Measurements from ENCODE around the gene AUH. TPM values are rescaled to one million over a fixed set of nuclear protein-coding genes. Genes with fewer than 3 reads are reported as not detected.
A peak's percentile ranks its signal among the peaks of the same experiment; 100 is the strongest.

The AUH gene
- polyA plus RNA-seq, 3 donors: 4.0 to 9.9 (median 8.4) TPM

GRCh38 chr9:91239367-91240111 is 122.2 kb downstream of the AUH start:
- Histone ChIP-seq H3K4me1 (ENCODE audit: control insufficient read depth in 1 of 2, insufficient read depth in 2 of 2, low read length in 2 of 2) (no peaks in the 10 kb centered on the region), H3K4me3 (replicated peaks in 1 of 3; ENCODE audit: low read depth in 2 of 3, low read length in 3 of 3) (no peak overlapping the region), H2AFZ (ENCODE audit: insufficient read depth, low read depth, low read length, poor library complexity, severe bottlenecking) (no peak overlapping the region), H3K27me3 (ENCODE audit: control insufficient read depth in 2 of 2, insufficient read depth in 2 of 2, low read length in 2 of 2) (no peaks in the 10 kb centered on the region), H4K20me1 (ENCODE audit: insufficient read depth, low read length) (no peaks in the 10 kb centered on the region), H3K9me3 (replicated peaks in 1 of 2; ENCODE audit: control insufficient read depth in 1 of 2, insufficient read depth in 1 of 2, low read length in 2 of 2) (no peaks in the 10 kb centered on the region), H3K79me2 (ENCODE audit: insufficient read depth, low read length) (no peaks in the 10 kb centered on the region), H3K9ac (ENCODE audit: insufficient read depth, low read length, poor library complexity, severe bottlenecking) (no peak overlapping the region), H3K4me2 (replicated peaks; ENCODE audit: extremely low read depth, low read length, poor library complexity, severe bottlenecking) (no peak overlapping the region), H3K36me3 (replicated peaks in 1 of 2; ENCODE audit: control insufficient read depth in 1 of 2, insufficient read depth in 2 of 2, low read length in 2 of 2) (no peaks in the 10 kb centered on the region), H3K27ac (ENCODE audit: low read depth in 1 of 2, low read length in 2 of 2) (no peak overlapping the region)
- peaks cover 0 to 1% (median 0%) of the 10 kb centered on the region in 7 donors for H3K9me3 Mint-ChIP-seq
- H3K4me3 Mint-ChIP-seq: no peak overlapping the region
- no peak for DNase-seq
- no peak for TF ChIP-seq CTCF (IDR thresholded peaks at IDR 0.05)
- WGBS (ENCODE audit: insufficient coverage): no CpG with 5 or more reads among the region's 5 CpGs
- H3K4me1 Mint-ChIP-seq: peaks cover 3% of the 10 kb centered on the region
- intact Hi-C loops (cut with micrococcal nuclease): no loop called here
- H3K27me3 Mint-ChIP-seq (ENCODE audit: low read depth in 3 of 3): peaks cover 0 to 4% (median 2%) of the 10 kb centered on the region in 3 donors
- no peaks in the 10 kb centered on the region for H3K36me3 Mint-ChIP-seq
- H3K27ac Mint-ChIP-seq: peak overlapping the region in 1 of 7 donors; percentile 16

- TF ChIP-seq CTCF (IDR thresholded peaks at IDR 0.05): no peak
- H3K36me3 Mint-ChIP-seq: no peaks in the 10 kb centered on the region
- H3K9me3 Mint-ChIP-seq: peaks cover 0 to 2% (median 0%) of the 10 kb centered on the region in 7 donors
- Histone ChIP-seq H3K79me2 (ENCODE audit: insufficient read depth, low read length) (no peaks in the 10 kb centered on the region), H3K27me3 (ENCODE audit: control insufficient read depth in 2 of 2, insufficient read depth in 2 of 2, low read length in 2 of 2) (no peaks in the 10 kb centered on the region), H3K4me1 (ENCODE audit: control insufficient read depth in 1 of 2, insufficient read depth in 2 of 2, low read length in 2 of 2) (no peaks in the 10 kb centered on the region), H4K20me1 (ENCODE audit: insufficient read depth, low read length) (no peaks in the 10 kb centered on the region), H2AFZ (ENCODE audit: insufficient read depth, low read depth, low read length, poor library complexity, severe bottlenecking) (no peak overlapping the region), H3K36me3 (replicated peaks in 1 of 2; ENCODE audit: control insufficient read depth in 1 of 2, insufficient read depth in 2 of 2, low read length in 2 of 2) (no peaks in the 10 kb centered on the region), H3K4me2 (replicated peaks; ENCODE audit: extremely low read depth, low read length, poor library complexity, severe bottlenecking) (no peak overlapping the region), H3K27ac (ENCODE audit: low read depth in 1 of 2, low read length in 2 of 2) (no peak overlapping the region), H3K9me3 (replicated peaks in 1 of 2; ENCODE audit: control insufficient read depth in 1 of 2, insufficient read depth in 1 of 2, low read length in 2 of 2) (no peaks in the 10 kb centered on the region), H3K9ac (ENCODE audit: insufficient read depth, low read length, poor library complexity, severe bottlenecking) (no peak overlapping the region), H3K4me3 (replicated peaks in 1 of 3; ENCODE audit: low read depth in 2 of 3, low read length in 3 of 3) (no peak overlapping the region)
- H3K4me3 Mint-ChIP-seq: no peak overlapping the region
- WGBS (ENCODE audit: insufficient coverage): no CpG with 5 or more reads among the region's 2 CpGs
- peaks cover 0 to 4% (median 0%) of the 10 kb centered on the region in 3 donors for H3K27me3 Mint-ChIP-seq (ENCODE audit: low read depth in 3 of 3)
- no peak overlapping the region for H3K27ac Mint-ChIP-seq
- intact Hi-C loops (cut with micrococcal nuclease): no loop called here
- DNase-seq: no peak
- H3K4me1 Mint-ChIP-seq: peaks cover under 1% of the 10 kb centered on the region
These were observed 127.2 kb downstream of the AUH start for GRCh38 chr9:91234523-91234922.
